Trophoblast cell (in vitro differentiated cells and primary cell): ENCODE data around the gene GRK4.

Experiments
- DNase-seq, 2 donors: peaks; one replicate each; pipeline ENCODE4 v3.0.0-alpha.2; 2016
- H2AFZ ChIP-seq: 2 replicates; pipeline ENCODE4 v1.6.1; 2013; ENCODE audit warnings: low read length, moderate library complexity, mild to moderate bottlenecking; ENCODE audit not compliant: insufficient read depth, poor library complexity
- H2AK5ac ChIP-seq: 2 replicates; pipeline ENCODE4 v1.6.1; 2013; ENCODE audit warnings: mild to moderate bottlenecking, low read length
- H2BK120ac ChIP-seq: 2 replicates; pipeline ENCODE4 v1.6.1; 2013; ENCODE audit warnings: low read length, mild to moderate bottlenecking, moderate library complexity; ENCODE audit not compliant: insufficient read depth, poor library complexity
- H2BK12ac ChIP-seq: 2 replicates; pipeline ENCODE4 v1.6.1; 2013; ENCODE audit warnings: mild to moderate bottlenecking, low read length, moderate library complexity
- H2BK5ac ChIP-seq: 2 replicates; pipeline ENCODE4 v1.6.1; 2013; ENCODE audit warnings: low read length, low read depth, moderate library complexity, mild to moderate bottlenecking; ENCODE audit not compliant: poor library complexity
- H3K14ac ChIP-seq: 2 replicates; pipeline ENCODE4 v1.6.1; 2013; ENCODE audit warnings: mild to moderate bottlenecking, low read length
- H3K18ac ChIP-seq: 2 replicates; pipeline ENCODE4 v1.6.1; 2013; ENCODE audit warnings: mild to moderate bottlenecking, low read length
- H3K23ac ChIP-seq: 2 replicates; pipeline ENCODE4 v1.6.1; 2013; ENCODE audit warnings: low read length
- H3K27ac ChIP-seq: 2 replicates; pipeline ENCODE4 v1.5.1; 2013; ENCODE audit warnings: low read depth, mild to moderate bottlenecking, inconsistent platforms, low read length, moderate library complexity
- H3K27me3 ChIP-seq: 2 replicates; pipeline ENCODE4 v1.6.1; 2013; ENCODE audit warnings: inconsistent platforms, mild to moderate bottlenecking, low read length, moderate library complexity; ENCODE audit not compliant: insufficient read depth
- H3K36me3 ChIP-seq, 2 experiments: 1 replicate in 1 of 2; 2 replicates in 1 of 2; pipeline ENCODE4 v1.6.1; 2013; ENCODE audit warnings: low read length in 2 of 2, mild to moderate bottlenecking in 2 of 2, moderate library complexity in 1 of 2; ENCODE audit not compliant: insufficient read depth in 2 of 2, control insufficient read depth in 1 of 2
- H3K4ac ChIP-seq: 2 replicates; pipeline ENCODE4 v1.6.1; 2013; ENCODE audit warnings: low read depth, mild to moderate bottlenecking, low read length, moderate library complexity
- H3K4me1 ChIP-seq, 2 experiments: 1 replicate in 1 of 2; 2 replicates in 1 of 2; pipeline ENCODE4 v1.6.1; 2013; ENCODE audit warnings: low read length in 2 of 2, mild to moderate bottlenecking in 2 of 2, moderate library complexity in 1 of 2; ENCODE audit not compliant: insufficient read depth in 2 of 2, control insufficient read depth in 1 of 2
- H3K4me2 ChIP-seq: 2 replicates; pipeline ENCODE4 v1.6.1; 2013; ENCODE audit warnings: inconsistent platforms, mild to moderate bottlenecking, low read length, moderate library complexity
- H3K4me3 ChIP-seq: 2 replicates; pipeline ENCODE4 v1.5.1; 2013; ENCODE audit warnings: mild to moderate bottlenecking, low read depth, low read length, inconsistent platforms
- H3K79me1 ChIP-seq: one replicate; pipeline ENCODE4 v1.6.1; 2013; ENCODE audit warnings: low read length
- H3K79me2 ChIP-seq: 2 replicates; pipeline ENCODE4 v1.6.1; 2013; ENCODE audit warnings: low read length, mild to moderate bottlenecking; ENCODE audit not compliant: control insufficient read depth, insufficient read depth, poor library complexity
- H3K9ac ChIP-seq: 2 replicates; pipeline ENCODE4 v1.6.1; 2013; ENCODE audit warnings: mild to moderate bottlenecking, low read length
- H3K9me3 ChIP-seq: 2 replicates; pipeline ENCODE4 v1.6.1; 2013; ENCODE audit warnings: low read depth, mild to moderate bottlenecking, control low read depth, inconsistent platforms, low read length; ENCODE audit not compliant: insufficient read depth
- H4K12ac ChIP-seq: 2 replicates; pipeline ENCODE4 v1.6.1; 2013; ENCODE audit warnings: low read depth, mild to moderate bottlenecking, low read length, moderate library complexity
- H4K8ac ChIP-seq: 2 replicates; pipeline ENCODE4 v1.6.1; 2013; ENCODE audit warnings: low read depth, mild to moderate bottlenecking, low read length, moderate library complexity
- H4K91ac ChIP-seq: one replicate; pipeline ENCODE4 v1.6.1; 2013; ENCODE audit warnings: low read depth, mild to moderate bottlenecking, low read length, moderate library complexity
- WGBS: extraction: QIAGEN DNeasy Blood & Tissue Kit; methylation state at CpG from one replicate; pipeline ENCODE4 v1.1.7; 2013; ENCODE audit warnings: missing lambda C conversion rate; ENCODE audit not compliant: insufficient read length, insufficient coverage; ENCODE audit errors: extremely low coverage; 5-methylcytosine and 5-hydroxymethylcytosine counted together

The GRK4 gene

GRCh38 chr4:3031357-3032082 lies 68.1 kb downstream of the GRK4 start:
- no peak overlapping the region for H4K12ac ChIP-seq
- DNase-seq: no peak
- H3K18ac ChIP-seq: no peak overlapping the region
- no peaks in the 10 kb centered on the region for H3K36me3 ChIP-seq
- no peaks in the 10 kb centered on the region for H3K79me1 ChIP-seq
- H3K4me2 ChIP-seq: no peak overlapping the region
- no peak overlapping the region for H3K14ac ChIP-seq
- no peak overlapping the region for H3K9ac ChIP-seq
- no peak overlapping the region for H2AK5ac ChIP-seq
- no peak overlapping the region for H2BK12ac ChIP-seq
- H3K27me3 ChIP-seq: no peaks in the 10 kb centered on the region
- no peaks in the 10 kb centered on the region for H3K9me3 ChIP-seq
- H4K8ac ChIP-seq: no peak overlapping the region
- no CpG with 5 or more reads among the region's 12 CpGs for WGBS
- H3K23ac ChIP-seq: no peak overlapping the region
- H4K91ac ChIP-seq: no peak overlapping the region
- no peak overlapping the region for H3K4me3 ChIP-seq
- H3K27ac ChIP-seq: no peak overlapping the region
- H2BK120ac ChIP-seq: no peak overlapping the region
- no peak overlapping the region for H2AFZ ChIP-seq
- no peaks in the 10 kb centered on the region for H3K79me2 ChIP-seq
- no peak overlapping the region for H2BK5ac ChIP-seq
- H3K4ac ChIP-seq: no peak overlapping the region
- no peaks in the 10 kb centered on the region for H3K4me1 ChIP-seq

GRCh38 chr4:3034231-3034630 lies 70.9 kb downstream of the GRK4 start:
- H2BK12ac ChIP-seq: no peak overlapping the region
- no CpG with 5 or more reads among the region's 8 CpGs for WGBS
- no peak overlapping the region for H4K91ac ChIP-seq

GRCh38 chr4:3035249-3035648 lies 71.9 kb downstream of the GRK4 start:
- no peak overlapping the region for H2BK120ac ChIP-seq
- no peak overlapping the region for H3K18ac ChIP-seq
- no peak overlapping the region for H4K8ac ChIP-seq
- no peak overlapping the region for H3K4me2 ChIP-seq
- no peaks in the 10 kb centered on the region for H3K27me3 ChIP-seq
- no CpG with 5 or more reads among the region's 8 CpGs for WGBS
- no peak overlapping the region for H2AK5ac ChIP-seq
- H3K79me1 ChIP-seq: no peaks in the 10 kb centered on the region
- H3K23ac ChIP-seq: no peak overlapping the region
- DNase-seq: no peak
- no peak overlapping the region for H3K4ac ChIP-seq
- no peak overlapping the region for H4K91ac ChIP-seq
- H2BK12ac ChIP-seq: no peak overlapping the region
- H2BK5ac ChIP-seq: no peak overlapping the region
- no peaks in the 10 kb centered on the region for H3K79me2 ChIP-seq
- H3K9me3 ChIP-seq: peaks cover 2% of the 10 kb centered on the region
- no peak overlapping the region for H3K9ac ChIP-seq
- H4K12ac ChIP-seq: no peak overlapping the region
- no peaks in the 10 kb centered on the region for H3K36me3 ChIP-seq
- H2AFZ ChIP-seq: no peak overlapping the region
- H3K14ac ChIP-seq: no peak overlapping the region
- H3K4me3 ChIP-seq: no peak overlapping the region
- H3K27ac ChIP-seq: no peak overlapping the region
- no peaks in the 10 kb centered on the region for H3K4me1 ChIP-seq

More at GRCh38 chr4:3034231-3034630, 70.9 kb downstream of the GRK4 start:
- H4K12ac ChIP-seq: no peak overlapping the region
- H3K27ac ChIP-seq: no peak overlapping the region
- no peaks in the 10 kb centered on the region for H3K4me1 ChIP-seq
- H3K27me3 ChIP-seq: no peaks in the 10 kb centered on the region
- H3K79me2 ChIP-seq: no peaks in the 10 kb centered on the region
- H3K4ac ChIP-seq: no peak overlapping the region
- H3K14ac ChIP-seq: no peak overlapping the region
- H2BK5ac ChIP-seq: no peak overlapping the region
- H2BK120ac ChIP-seq: no peak overlapping the region
- no peak overlapping the region for H4K8ac ChIP-seq
- no peak overlapping the region for H2AK5ac ChIP-seq
- no peak overlapping the region for H3K4me3 ChIP-seq
- H3K4me2 ChIP-seq: no peak overlapping the region
- H2AFZ ChIP-seq: no peak overlapping the region
- no peak overlapping the region for H3K9ac ChIP-seq
- H3K9me3 ChIP-seq: peaks cover 2% of the 10 kb centered on the region
- no peak overlapping the region for H3K18ac ChIP-seq
- no peaks in the 10 kb centered on the region for H3K79me1 ChIP-seq
- no peaks in the 10 kb centered on the region for H3K36me3 ChIP-seq
- no peak overlapping the region for H3K23ac ChIP-seq
- no peak for DNase-seq

GRCh38 chr4:3035674-3036073 lies 72.3 kb downstream of the GRK4 start:
- Histone ChIP-seq H3K4ac (no peak overlapping the region), H3K18ac (no peak overlapping the region), H2BK120ac (no peak overlapping the region), H2BK5ac (no peak overlapping the region), H3K36me3 (no peaks in the 10 kb centered on the region), H4K12ac (no peak overlapping the region), H3K4me2 (no peak overlapping the region), H2AK5ac (no peak overlapping the region), H3K27me3 (no peaks in the 10 kb centered on the region), H4K8ac (no peak overlapping the region), H3K14ac (no peak overlapping the region), H3K23ac (no peak overlapping the region), H3K79me1 (no peaks in the 10 kb centered on the region), H3K4me3 (no peak overlapping the region), H3K79me2 (no peaks in the 10 kb centered on the region), H2AFZ (no peak overlapping the region), H3K27ac (no peak overlapping the region), H3K9ac (no peak overlapping the region), H3K9me3 (peaks cover 2% of the 10 kb centered on the region), H3K4me1 (no peaks in the 10 kb centered on the region), H2BK12ac (no peak overlapping the region), H4K91ac (no peak overlapping the region)
- no CpG with 5 or more reads among the region's 6 CpGs for WGBS
- no peak for DNase-seq
